HCT116 (cell line): ENCODE results near the gene DNAJC9.

Experiments used
- EGR1 ChIP-seq: IDR thresholded peaks from 2 replicates; pipeline ENCODE4 v1.6.1; 2012; ENCODE audit warnings: low read depth
- EZH2 ChIP-seq: fragments of 200-600 bp; sonication (generic); IDR thresholded peaks from 2 replicates; pipeline ENCODE4 v1.6.1; 2017; ENCODE audit warnings: antibody characterized with exemption, mixed run types
- JUND ChIP-seq: IDR thresholded peaks from 2 replicates; pipeline ENCODE4 v1.6.1; 2012
- POLR2A ChIP-seq: IDR thresholded peaks from 2 replicates; pipeline ENCODE4 v1.7.0; 2011; ENCODE audit warnings: borderline replicate concordance; ENCODE audit not compliant: insufficient read depth, insufficient read length; ENCODE audit errors: extremely low read depth
- POLR2AphosphoS5 ChIP-seq: IDR thresholded peaks from 2 replicates; pipeline ENCODE4 v1.6.1; 2011; ENCODE audit warnings: mild to moderate bottlenecking, low read depth, low read length, moderate library complexity
- SP1 ChIP-seq: IDR thresholded peaks from 2 replicates; pipeline ENCODE4 v1.6.1; 2012; ENCODE audit warnings: low read depth
- SRF ChIP-seq: IDR thresholded peaks from 2 replicates; pipeline ENCODE4 v1.6.1; 2012; ENCODE audit warnings: low read depth
- TCF7L2 ChIP-seq: IDR thresholded peaks from 2 replicates; pipeline ENCODE4 v1.7.0; 2011; ENCODE audit warnings: borderline replicate concordance, inconsistent platforms; ENCODE audit not compliant: insufficient read depth, insufficient read length; ENCODE audit errors: extremely low read depth
- ZNF274 ChIP-seq: fragments of 200-500 bp; sonication (Bioruptor generic); IDR thresholded peaks from 2 replicates; pipeline ENCODE4 v1.6.1; 2014; ENCODE audit warnings: mild to moderate bottlenecking, low read depth, low read length, inconsistent platforms
- TF ChIP-seq, protein P1 (sequence below), 3 experiments: fragments of 200-600 bp in 1 of 3; sonication (generic) in 1 of 3; IDR thresholded peaks in 2 of 3; conservative IDR thresholded peaks in 1 of 3; 2 replicates each; pipeline ENCODE4 v1.5.1; 2012 to 2017; ENCODE audit warnings: low read depth in 2 of 3, low read length in 2 of 3, antibody characterized with exemption in 1 of 3, borderline replicate concordance in 1 of 3, control low read depth in 1 of 3, mild to moderate bottlenecking in 1 of 3, mixed read lengths in 1 of 3, mixed run types in 1 of 3, moderate library complexity in 1 of 3; ENCODE audit not compliant: insufficient read depth in 1 of 3
- TF ChIP-seq, protein P2 (sequence below): IDR thresholded peaks from 2 replicates; pipeline ENCODE4 v1.6.1; 2012
- TF ChIP-seq, protein P3 (sequence below): IDR thresholded peaks from 2 replicates; pipeline ENCODE4 v1.6.1; 2012

DNA sequence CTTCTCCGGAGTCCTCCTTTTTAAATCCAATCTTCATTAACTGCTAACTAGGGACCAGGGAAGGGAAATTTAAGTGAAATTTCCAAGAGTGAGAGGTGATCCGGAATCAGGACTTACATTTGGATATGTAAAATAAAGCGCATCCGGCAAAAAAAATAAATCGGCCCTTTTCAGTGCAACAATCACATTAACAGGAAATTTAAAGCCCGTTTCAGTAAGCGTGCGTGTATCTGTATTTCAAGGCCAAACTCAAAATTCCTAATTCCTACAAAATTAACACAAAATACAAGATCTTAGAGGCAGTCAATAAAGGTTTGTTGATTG is 771 bp downstream of the DNAJC9 start:
- TF ChIP-seq TCF7L2, result no peak
- TF ChIP-seq, protein P1, sequence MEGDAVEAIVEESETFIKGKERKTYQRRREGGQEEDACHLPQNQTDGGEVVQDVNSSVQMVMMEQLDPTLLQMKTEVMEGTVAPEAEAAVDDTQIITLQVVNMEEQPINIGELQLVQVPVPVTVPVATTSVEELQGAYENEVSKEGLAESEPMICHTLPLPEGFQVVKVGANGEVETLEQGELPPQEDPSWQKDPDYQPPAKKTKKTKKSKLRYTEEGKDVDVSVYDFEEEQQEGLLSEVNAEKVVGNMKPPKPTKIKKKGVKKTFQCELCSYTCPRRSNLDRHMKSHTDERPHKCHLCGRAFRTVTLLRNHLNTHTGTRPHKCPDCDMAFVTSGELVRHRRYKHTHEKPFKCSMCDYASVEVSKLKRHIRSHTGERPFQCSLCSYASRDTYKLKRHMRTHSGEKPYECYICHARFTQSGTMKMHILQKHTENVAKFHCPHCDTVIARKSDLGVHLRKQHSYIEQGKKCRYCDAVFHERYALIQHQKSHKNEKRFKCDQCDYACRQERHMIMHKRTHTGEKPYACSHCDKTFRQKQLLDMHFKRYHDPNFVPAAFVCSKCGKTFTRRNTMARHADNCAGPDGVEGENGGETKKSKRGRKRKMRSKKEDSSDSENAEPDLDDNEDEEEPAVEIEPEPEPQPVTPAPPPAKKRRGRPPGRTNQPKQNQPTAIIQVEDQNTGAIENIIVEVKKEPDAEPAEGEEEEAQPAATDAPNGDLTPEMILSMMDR (IDR thresholded peaks at IDR 0.05 in 2 of 3, conservative IDR thresholded peaks at IDR 0.05 in 1 of 3; ENCODE audit: borderline replicate concordance in 1 of 3, insufficient read depth in 1 of 3, low read depth in 2 of 3, low read length in 2 of 3), result no peak
- no peak for TF ChIP-seq ZNF274
- TF ChIP-seq POLR2AphosphoS5, result no peak
- TF ChIP-seq SRF, result no peak
- TF ChIP-seq POLR2A, result no peak
- TF ChIP-seq EZH2, result no peak
- no peak for TF ChIP-seq SP1
- no peak for TF ChIP-seq JUND
- TF ChIP-seq EGR1, result no peak
- TF ChIP-seq, protein P2, sequence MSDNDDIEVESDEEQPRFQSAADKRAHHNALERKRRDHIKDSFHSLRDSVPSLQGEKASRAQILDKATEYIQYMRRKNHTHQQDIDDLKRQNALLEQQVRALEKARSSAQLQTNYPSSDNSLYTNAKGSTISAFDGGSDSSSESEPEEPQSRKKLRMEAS, result no peak
- TF ChIP-seq, protein P3, sequence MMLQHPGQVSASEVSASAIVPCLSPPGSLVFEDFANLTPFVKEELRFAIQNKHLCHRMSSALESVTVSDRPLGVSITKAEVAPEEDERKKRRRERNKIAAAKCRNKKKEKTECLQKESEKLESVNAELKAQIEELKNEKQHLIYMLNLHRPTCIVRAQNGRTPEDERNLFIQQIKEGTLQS, result no peak
